GDM1 (cell line): Measurements from ENCODE around the gene ATP1A1.

Experiments used
- DNase-seq: peaks from one replicate; lab custom pipeline; 2025; lab: John Stamatoyannopoulos, UW

Gene ATP1A1

GRCh38 chr1:116372191-116372590, 853 bp upstream of the ATP1A1 start:
- DNase-seq = no peak

DNA sequence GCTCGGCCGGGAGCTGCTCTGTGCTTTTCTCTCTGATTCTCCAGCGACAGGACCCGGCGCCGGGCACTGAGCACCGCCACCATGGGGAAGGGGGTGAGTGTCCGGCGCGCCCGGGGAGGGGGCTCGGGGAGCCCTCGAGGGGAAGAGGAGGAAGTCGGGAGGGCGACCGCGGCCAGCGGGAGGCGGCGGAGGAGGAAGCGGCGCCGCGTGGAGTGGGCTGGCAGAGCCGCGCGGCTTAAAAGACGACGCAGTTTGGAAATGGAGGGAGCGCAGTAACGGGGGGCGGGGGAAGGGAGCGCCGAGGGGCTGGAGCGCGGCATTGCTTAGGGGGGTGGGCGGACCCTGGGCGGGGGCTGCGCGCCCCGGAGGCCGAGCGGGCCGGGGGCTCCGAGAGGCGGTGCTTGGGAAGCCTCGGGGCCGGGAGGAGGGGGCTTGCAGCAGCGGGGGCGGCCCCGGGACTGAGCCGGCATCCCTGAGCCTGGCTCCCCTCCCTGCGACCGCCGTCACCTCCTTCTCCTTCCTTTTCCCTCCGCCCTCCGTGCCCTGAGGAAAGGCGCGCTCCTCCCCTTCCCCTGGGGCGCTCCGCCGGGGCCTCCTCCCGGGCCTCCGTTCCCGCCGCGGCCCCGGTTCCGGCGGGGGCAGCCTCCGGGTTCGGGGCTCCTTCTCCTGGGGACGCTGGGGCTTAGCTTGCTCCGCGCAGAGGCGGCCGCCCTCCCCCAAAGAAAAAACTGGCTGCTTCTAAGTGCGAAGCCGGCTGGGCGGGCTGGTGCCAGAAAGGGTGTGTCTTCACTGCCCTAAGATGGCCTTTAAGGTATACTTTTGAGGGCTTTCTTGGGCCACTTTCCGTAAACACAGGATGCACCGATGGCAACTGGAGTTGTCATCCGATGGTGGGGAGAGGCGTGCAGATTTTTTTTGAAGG, 648 bp downstream of the ATP1A1 start:
- DNase-seq = peak; percentile 40

DNA sequence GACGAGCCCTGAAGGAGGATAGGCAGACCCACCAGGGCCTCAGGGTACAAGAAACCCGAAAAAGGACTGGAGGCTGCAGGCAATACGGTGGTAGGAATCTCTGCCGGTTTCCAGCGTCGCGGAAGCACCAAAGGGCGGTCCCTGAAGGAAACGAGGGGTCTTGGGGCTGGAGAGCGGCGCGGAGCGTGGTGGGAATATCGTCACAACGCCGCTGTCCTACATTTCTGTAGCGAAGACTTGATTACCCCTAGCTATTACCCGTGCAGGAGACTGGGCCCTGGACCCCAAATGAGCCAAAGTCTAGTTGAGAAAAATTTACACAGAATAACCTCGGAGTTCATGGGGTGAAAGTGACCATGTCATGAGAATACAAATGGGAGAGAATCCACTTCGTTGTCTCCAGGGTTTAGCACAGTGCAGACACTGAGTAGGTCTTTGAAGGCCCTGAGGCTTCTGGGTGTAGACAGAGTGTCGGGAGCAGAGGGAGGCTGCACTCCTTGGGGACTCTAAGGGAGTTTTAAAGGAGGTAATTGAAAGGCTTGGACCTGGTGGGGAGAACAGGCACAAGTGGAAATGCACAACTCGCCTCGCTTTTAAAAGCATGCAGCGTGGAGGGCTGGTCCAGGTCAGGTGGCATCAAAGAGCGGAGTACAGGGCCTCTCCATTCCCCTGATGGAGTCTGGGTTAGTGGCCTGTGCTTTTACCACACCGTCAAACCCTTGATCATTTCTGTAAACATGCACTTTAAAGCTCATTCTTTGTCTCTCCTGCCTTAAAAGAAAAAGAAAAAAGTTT, 1.5 kb downstream of the ATP1A1 start:
- no peak for DNase-seq

DNA sequence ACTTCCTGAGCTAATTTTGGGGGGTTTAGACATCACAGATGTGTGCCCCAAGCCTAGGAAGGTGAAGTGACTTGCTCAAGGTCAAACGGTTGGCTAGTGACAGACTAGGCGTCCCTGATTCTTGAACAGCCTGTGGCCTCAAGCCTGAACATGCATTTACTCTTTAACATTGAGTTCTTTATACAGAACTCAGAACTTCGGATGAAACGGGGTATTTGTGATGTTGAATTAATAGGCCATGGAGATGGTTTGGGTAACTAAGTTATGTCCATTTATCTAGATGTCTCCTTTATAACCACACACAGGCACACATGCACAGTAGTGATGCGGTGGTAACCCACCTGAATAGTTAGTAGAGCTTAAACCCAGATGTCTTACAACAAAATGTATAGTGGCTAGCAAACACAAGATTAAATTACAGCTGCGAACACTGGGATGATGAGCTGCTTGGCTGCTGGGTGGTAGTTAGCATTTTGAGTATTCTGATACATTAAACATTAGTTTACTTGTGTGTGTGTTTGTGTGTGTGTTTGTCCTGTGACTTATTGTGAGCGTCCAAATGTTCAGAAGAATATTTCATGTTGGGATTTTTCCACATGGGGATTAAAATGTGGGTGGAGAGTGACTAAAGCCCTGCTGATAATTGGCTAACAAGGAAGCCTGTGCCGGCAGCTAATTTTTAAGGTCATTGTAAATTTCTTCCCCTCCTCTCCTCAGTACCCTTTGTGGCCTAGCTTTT, 2.3 kb downstream of the ATP1A1 start:
- no peak for DNase-seq

DNA sequence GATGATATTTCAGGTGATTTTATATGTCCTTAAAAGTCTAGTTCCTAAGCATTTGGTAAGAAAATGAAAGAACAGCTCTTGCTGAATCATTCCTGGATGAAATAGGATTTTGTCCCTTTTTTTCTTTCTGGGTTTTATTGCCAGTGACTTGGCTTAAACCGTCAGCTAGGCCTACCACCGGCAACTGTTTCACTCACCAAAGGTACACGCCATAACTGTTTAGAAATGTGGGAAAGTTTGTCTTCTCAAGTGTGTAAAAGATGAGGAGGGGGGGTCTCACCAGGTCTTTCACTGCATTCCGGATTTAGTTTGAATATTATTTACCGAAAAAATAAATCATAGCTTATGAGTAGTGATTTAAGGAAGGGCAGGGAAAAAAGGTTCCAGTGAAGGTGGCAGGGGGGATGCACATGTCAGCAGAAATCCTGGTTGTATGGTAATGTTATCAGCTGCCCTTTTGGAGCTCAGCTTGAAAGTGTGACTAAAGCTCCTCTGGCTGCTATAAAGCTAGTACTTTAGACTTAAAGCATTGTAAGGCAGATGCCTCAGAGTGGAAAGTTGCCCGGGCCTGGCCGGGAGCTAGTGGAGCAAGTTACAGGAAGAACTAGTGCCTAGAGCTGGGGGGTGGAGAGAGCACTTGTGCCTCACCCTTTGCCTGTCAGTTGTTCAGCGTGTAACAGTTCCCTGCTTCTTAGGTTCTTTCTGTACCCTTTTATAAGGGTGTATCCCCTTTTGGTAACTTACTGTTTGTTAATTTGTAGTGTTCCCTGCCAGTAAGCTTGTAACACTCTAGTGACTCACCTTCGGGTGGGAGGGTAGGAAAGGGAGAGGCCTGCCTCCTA, 3.1 kb downstream of the ATP1A1 start:
- no peak for DNase-seq

GRCh38 chr1:116376729-116377086, 3.7 kb downstream of the ATP1A1 start:
- DNase-seq = no peak

GRCh38 chr1:116377541-116378529, 4.8 kb downstream of the ATP1A1 start:
- DNase-seq = no peak

DNA sequence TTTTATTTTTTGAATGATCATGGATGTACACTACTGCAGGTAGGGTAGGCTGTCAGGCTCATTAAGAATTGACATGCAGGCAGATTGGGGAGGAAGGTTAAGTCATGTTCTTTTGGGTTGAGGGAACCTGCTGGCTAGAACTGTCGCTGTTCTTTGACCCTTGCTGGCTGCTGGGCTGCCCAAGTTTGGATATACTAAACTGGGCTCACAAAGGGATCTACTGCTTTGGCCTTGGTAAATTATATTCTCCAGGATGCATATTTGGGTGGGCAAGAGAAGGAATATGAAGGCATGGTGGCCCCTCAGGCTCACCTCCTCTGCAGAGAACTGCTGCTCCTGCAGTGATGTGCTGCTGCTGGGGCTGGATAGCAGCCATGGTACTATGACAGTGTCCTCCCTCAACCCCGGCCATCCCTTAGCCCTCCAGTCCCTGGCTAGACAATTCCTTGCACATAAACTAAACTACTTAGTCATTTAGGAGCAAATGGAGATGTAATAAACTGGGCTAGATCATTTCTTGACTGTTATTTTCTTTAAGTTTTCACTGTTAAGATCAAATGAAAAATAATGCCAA, 6.1 kb downstream of the ATP1A1 start:
- DNase-seq = no peak

- DNase-seq = no peak
Measured at GRCh38 chr1:116379674-116380498, 6.8 kb downstream of the ATP1A1 start.

DNA sequence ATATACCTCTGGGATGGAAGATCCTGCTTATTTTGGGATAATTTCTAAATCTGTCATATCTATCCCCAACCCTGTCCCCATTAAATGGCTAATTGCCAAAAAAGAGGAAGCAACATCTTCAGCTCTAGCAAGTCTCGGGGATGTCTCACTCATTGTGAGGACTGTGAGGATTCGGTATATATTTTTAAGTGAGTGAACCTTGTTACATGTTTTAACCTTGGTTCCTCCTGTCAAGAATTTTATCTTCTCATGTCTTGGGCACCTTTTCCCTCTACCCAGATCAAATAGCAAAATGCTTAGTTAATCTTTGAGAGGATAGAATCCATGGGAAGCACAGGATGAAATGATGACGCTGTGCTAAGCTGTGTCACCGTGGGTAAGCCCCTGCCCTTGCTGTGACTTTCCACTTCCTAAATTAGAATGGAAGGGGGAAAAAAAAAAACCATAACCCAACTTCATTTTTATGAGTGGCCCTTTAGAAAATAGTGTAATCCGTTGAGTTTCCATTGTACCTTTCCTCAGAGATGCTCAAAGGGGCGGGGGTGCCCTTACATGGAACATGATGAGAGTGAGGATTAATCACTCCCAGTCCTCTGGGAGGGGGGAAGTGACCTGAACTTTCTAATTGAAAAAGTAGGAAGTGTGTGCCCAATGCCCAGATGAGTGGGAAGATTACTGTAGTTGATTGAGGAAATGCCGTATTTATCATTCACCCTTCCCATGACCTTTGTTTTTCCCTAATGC, 7.6 kb downstream of the ATP1A1 start:
- DNase-seq = no peak

GRCh38 chr1:116382321-116382720, 9.3 kb downstream of the ATP1A1 start:
- DNase-seq = no peak

- DNase-seq = no peak
Measured at GRCh38 chr1:116382857-116383483, 9.9 kb downstream of the ATP1A1 start.

DNA sequence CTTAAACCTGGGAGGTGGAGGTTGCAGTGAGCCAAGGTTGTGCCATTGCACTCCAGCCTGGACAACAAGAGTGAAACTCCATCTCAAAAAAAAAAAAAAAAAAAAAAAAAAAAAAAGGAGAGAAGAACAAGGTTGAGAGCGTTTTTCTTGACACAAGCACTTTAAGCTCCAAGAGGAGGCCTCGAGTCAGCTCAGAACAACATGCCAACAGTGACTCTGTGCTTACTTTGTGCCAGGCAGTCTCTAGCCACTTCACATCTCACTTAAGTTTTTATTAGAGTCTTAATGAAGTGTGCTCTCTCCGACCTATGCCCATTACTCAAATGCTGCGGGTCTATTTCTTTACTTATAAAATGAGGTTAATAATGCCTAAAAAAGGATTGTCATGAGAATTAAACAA, 13.0 kb downstream of the ATP1A1 start:
- no peak for DNase-seq

DNA sequence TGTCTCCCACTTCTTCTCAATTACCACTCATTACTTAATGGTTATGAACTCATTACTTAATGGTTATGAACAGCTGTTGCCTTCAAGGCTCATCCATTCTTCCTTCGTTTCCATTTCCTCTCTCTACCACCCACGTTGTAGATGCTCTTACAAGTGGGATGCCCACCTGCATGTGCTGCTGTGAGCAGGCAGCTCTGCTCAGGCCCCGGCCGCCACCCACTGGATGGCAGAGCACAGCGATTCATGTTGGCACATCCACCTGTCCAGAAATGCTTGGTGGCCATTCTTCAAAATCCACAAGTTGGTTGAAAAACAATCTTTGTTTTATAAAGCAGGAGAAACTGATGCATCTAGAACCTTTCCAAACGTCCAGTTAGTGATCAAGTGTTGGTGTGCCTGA, 14.5 kb downstream of the ATP1A1 start:
- DNase-seq = no peak

- no peak for DNase-seq
Measured at GRCh38 chr1:116388122-116388521, 15.1 kb downstream of the ATP1A1 start.

DNA sequence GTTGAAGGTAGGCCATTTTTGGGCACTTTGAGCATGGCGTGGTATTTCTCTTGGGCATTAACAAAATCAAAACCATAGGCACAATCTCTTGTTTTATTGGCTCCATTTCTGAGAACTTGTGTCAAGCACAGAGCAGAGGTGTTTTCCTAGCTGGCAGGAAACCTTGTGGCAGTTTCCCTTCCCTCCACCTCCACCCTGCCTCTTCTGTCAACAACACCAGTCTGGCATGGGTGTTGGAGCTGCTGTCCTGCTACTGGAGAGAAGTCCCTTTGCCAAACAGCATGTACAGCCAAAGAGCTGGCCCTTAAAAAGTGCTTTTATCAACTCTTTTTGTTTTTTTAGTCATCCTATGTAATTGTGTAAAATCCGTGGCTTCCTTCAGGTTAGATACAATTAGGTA, 16.0 kb downstream of the ATP1A1 start:
- DNase-seq = no peak

GRCh38 chr1:116389686-116390085, 16.6 kb downstream of the ATP1A1 start:
- no peak for DNase-seq

GRCh38 chr1:116390195-116390594, 17.2 kb downstream of the ATP1A1 start:
- no peak for DNase-seq
